HG02840 (cell line): Measurements from ENCODE around the gene CHCHD4.
"Not testable (repeated sequence)": the region's sequence is repeated elsewhere in the genome, so short reads cannot be mapped to it uniquely, and the experiment has no call there.

Source experiments
- ATAC-seq: cut with Tn5 transposase; IDR thresholded peaks from one replicate; pipeline ENCODE4 v1.9.1; 2021; ENCODE audit warnings: mild to moderate bottlenecking, moderate library complexity, moderate number of reproducible peaks; ENCODE audit not compliant: unreplicated experiment, low FRiP score

CHCHD4 gene

DNA sequence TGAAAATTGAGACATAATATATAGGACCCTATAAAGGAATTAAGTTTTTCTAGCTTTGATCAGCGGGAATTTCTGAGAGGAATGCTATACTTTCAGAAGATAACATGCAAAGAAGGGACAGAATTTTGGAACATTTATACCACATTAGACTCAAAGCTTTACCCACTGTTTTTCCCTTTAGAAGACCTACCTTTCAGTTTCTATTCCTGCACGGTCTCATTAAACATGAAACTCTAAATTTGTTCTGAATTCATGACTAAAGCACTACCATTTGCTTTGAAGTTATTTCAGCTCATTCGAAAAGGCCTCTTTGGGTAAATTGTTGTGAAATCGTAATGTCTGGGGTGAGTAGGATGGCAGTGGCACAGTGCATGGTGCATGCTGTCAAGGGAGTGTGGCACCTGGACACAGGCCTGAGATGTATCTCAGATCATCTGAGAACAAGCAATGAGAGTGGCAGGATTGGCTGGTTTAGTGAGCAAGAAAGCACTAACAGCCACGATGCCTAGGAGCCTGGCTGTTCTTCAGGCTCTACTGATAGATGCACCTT lies 42.5 kb downstream of the CHCHD4 start:
- ATAC-seq, result no peak

DNA sequence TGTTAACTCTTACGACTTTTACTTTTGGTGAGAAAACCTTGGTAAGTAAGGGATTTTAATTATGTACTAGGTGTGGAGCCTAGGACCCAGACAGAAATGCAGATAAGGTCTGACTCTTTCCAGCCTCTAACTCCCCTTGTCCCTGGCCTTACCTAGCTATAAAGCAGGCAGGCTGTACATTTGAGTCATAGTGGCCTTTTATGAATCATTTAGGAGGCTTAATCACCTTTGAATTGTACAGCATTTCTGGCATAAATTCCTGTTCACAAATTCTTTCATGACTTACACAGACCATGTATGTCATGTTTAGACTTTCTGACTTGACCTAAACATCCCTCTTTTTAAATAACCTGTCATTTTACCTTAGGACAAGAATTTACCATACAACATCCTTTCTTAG lies 47.4 kb downstream of the CHCHD4 start:
- ATAC-seq, result no peak

DNA sequence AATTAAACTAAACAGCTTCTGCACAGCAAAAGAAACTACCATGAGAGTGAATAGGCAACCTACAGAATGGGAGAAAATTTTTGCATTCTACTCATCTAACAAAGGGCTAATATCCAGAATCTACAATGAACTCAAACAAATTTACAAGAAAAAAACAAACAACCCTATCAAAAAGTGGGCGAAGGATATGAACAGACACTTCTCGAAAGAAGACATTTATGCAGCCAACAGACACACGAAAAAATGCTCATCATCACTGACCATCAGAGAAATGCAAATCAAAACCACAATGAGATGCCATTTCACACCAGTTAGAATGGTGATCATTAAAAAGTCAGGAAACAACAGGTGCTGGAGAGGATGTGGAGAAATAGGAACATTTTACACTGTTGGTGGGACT lies 49.4 kb downstream of the CHCHD4 start:
- not testable (repeated sequence) for ATAC-seq

DNA sequence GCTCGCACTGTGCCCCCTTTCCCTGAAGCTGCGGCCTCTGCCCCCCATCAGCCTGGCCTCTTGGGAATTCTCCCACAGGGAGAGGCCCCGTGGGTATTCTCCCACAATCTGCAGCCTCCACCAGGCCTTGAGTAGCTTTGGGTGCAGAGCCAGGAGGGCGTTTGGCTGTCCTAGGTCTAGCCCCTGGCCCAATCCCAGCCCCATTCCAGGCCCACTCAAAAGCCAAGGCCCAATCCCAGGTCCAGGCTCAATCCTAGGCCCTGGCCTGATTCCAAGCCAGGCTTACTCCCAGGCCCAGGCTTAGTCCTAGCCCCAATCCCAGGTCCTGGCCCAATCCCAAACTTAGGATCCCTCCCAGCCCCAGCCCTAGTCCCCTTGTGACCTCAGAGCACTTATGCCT lies 59.8 kb downstream of the CHCHD4 start:
- ATAC-seq, result no peak

DNA sequence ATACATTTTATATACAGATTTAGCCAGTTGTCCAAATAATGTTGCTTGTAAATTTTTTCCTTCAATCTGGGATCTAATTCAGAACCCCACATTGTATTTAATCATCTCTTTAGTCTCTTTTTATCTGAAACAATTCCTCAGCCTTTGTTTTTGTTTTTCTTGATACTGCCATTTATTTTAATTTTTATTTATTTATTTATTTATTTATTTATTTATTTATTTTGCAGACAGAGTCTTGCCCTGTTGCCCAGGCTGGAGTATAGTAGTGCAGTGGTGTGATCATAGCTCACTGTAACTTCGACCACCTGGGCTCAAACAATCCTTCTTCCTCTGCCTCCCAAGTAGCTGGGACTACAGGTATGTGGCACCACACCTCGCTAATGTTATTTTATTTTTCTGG lies 61.5 kb downstream of the CHCHD4 start:
- no peak for ATAC-seq
